ENCODE data around the gene BTBD2.

The BTBD2 gene

DNA sequence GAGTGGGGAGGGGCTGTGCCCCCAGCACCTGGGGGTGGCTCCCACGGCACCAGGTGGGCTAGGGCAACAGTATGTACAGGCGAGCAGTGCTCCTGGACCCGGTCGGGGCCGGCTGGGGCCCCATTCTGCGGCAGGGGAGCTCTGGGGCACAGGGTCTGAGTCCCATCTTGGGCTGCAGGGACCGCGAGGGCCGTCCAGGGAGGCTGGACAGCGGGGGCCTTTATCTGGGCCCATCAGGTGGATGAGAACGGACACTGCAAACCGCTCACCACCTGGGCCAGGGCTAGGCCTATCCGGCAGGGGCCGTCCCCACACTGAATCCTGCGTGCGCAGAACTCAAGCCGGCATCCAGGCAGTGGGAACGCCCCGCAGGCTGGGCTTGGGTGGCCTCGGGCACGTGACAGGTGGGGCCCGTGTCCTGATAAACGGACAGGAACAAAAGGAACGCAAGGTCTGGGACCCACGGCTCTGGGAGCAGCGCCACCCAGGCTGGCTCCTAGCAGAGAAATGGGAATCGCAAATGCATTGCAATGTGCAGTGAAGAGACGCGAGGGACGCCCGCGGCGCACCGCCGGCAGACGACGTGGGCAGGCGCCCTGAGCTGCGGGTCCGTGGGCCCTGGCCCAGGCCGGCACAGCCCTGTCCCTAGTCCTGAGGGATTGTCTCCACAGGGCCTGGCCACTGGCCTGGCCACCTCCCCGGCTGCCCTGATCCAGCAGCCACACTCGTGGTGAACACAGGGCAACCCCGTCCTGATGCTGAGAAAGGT is 29.7 kb downstream of the BTBD2 start:
- no peak for DNase-seq (ENCODE audit: low spot score)

- no peak for DNase-seq (ENCODE audit: low spot score)
These were observed 31.2 kb downstream of the BTBD2 start for GRCh38 chr19:1984357-1984756.

DNA sequence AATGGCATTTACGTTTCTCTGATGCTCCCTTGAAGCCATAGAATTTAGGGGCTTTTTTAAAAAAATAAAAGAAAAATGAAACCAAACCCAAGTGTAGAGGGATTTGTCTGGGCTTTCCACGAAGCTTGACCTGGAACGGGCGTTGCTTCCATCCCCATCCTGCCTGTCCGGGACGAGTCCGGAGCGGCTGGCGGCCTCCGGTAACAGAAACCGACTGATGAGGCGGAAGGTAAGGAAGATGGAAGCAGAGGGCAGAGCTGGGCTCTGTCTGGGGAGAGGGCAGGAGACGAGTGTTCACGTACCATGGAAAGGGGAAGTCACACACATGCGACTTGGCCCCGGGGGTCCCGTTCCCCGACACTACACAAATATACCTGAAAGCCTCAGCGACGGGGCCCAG is 34.3 kb downstream of the BTBD2 start:
- DNase-seq (ENCODE audit: low spot score): no peak

GRCh38 chr19:1980809-1981181 is 34.7 kb downstream of the BTBD2 start:
- no peak for DNase-seq (ENCODE audit: low spot score)

DNA sequence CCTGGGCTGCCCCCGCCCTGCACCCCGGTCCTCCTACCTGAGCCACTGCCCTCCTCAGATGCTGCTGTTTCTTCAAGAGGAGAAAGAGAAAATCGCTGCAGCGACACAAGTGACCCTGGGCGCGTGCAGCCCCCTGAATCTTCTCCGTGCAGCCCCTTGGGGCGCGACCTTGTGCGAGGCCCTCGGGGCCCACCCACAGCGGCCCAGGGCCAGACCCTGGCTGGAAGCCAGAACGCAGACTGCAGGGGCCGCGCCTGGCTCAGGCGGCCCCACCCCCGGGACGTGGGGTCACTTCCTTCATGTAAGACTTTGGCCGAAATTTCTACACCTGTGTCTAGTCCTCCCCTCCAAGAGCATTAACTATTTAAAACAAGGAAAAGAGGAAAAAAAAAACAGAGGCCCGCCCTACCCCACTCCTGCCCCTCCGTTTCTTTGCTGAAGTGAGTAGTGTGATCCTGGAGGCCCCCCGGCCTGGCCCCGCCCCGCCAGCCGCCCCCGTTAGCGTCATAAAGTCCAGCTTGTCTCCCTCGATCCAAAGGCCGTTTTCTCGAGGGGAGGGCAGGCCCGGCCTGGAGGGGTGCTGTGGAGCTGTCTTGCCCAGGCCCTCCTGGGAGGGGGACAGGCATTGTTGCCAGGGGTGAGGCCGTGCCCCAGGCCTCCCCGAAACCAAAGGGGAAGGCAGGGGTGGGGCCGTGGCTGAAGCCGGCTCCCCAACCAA is 35.3 kb downstream of the BTBD2 start:
- DNase-seq (ENCODE audit: low spot score): no peak

DNA sequence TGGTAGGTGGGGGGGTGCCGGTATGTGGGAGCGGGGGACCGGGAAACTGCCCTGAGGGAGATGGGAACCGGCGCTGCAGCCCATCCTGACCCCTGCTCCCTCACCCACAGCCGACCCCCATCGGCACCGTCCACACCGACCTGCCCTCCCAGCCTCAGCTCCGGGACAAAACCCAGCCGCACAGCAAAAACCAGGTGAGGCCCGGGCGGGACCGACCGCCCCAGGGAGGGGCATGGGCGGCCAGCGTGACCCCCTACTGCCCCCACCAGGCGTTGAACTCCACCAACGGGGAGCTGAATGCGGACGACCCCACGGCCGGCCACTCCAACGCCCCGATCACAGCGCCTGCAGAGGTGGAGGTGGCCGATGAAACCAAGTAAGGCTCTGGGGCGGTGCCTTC is 35.9 kb downstream of the BTBD2 start:
- no peak for DNase-seq (ENCODE audit: low spot score)

DNA sequence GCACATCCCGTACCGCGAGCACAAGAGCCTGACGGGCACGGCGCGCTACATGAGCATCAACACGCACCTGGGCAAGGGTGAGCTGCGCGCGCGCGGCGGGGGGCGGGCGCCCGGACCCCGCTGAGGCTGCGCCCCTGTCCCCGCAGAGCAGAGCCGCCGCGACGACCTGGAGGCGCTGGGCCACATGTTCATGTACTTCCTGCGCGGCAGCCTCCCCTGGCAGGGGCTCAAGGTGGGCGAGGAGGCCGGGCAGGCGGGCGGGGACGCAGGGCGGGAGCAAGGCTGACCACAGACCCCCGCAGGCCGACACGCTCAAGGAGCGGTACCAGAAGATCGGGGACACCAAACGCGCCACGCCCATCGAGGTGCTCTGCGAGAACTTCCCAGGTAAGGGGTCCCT is 36.5 kb downstream of the BTBD2 start:
- no peak for DNase-seq (ENCODE audit: low spot score)

DNA sequence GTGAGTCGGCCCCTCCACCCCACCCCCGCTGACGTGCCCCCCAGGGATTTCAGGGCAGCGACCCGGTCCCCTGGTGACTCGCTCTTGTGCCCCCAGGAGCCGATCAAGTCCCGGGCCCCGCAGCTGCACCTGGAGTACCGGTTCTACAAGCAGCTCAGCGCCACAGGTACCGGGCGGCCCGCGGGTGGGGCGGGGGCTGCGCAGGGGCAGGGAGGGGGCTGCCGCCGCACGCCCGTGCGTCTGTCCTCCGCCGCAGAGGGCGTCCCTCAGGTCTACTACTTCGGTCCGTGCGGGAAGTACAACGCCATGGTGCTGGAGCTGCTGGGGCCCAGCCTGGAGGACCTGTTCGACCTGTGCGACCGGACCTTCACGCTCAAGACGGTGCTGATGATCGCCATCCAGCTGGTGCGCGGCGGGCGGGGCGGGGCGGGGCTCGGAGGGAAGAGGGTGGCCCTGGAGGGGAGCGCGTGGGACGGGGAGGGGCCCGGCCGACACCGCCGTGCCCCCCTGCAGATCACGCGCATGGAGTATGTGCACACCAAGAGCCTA is 37.1 kb downstream of the BTBD2 start:
- DNase-seq (ENCODE audit: low spot score): no peak

DNA sequence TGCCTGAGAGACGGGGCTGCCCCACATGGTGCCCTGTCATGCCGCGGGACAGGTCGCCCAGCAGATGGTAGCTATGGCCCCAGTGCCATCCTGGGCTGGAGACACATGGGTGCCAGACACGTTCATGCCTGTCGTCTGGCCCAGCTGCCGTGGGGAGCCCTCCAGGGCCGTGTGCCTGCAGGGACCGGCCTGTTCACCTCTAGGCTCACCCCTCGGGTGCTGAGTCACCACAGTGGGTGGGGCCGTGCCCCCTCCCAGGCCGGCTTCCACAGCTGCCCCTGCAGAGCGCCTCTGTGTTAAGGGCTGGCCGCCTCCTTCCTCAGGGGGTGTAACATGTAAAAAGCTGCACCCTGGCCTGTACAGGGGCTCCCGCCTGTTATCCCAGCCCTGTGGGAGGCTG is 38.4 kb downstream of the BTBD2 start:
- no peak for DNase-seq (ENCODE audit: low spot score)

DNA sequence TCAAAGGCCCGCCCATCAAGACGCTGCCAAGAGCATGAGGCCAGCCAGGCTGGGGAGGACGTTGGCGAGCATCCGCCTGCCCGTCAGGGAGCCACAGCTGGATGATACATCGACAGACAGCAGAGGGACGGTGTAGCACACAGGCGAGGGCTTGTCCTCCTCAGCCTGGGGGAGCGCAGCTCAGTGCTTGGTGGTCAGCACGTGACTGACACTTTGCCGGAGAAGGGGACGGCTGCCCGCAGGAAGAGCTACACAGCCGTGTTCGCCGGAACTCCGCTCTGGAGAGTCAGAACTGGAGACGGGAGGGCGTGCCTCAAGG is 40.4 kb downstream of the BTBD2 start:
- DNase-seq (ENCODE audit: low spot score): peak; percentile 57

DNA sequence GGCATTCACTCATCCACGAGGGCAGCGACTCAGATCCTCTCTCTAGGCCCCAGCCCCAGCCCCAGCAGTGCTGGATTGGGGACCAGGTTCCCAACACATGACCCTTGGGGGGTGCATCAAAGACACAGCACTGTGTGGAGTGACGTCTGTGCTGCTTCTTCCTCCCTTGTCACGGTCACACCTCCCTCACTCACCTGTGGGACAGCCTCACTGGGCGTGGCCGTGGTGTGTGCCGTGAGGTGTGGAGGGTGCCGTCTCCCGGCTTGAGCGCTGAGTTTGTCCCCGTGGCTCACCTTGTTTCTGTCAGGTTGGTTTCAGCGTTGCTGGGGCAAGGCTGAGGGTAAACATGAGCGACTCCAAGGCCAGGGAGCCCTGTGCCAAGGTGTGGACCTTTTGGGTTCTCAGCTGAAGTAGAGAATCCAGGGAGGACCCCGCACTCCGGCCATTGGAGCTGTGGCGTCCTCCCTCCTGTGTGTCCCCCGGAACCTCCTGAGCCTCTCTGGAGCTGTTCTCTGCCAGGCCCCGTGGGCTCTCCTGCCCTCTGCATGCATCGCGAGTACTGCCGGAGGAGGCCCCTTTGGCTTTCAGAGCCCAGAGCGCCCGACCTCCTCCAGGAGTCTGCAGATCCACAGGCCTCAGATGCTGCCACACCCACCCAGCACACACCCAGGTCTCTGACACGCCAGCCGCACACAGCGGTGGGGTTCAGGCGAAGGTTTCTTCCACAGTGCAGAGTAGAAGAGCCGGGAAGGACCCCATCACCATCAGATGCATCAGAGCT is 40.9 kb downstream of the BTBD2 start:
- DNase-seq (ENCODE audit: low spot score): no peak

GRCh38 chr19:1970806-1971502 is 44.6 kb downstream of the BTBD2 start:
- no peak for DNase-seq (ENCODE audit: low spot score)

GRCh38 chr19:1970003-1970805 is 45.3 kb downstream of the BTBD2 start:
- DNase-seq (ENCODE audit: low spot score): no peak

- no peak for DNase-seq (ENCODE audit: low spot score)
These were observed 46.1 kb downstream of the BTBD2 start for GRCh38 chr19:1969176-1970002.

DNA sequence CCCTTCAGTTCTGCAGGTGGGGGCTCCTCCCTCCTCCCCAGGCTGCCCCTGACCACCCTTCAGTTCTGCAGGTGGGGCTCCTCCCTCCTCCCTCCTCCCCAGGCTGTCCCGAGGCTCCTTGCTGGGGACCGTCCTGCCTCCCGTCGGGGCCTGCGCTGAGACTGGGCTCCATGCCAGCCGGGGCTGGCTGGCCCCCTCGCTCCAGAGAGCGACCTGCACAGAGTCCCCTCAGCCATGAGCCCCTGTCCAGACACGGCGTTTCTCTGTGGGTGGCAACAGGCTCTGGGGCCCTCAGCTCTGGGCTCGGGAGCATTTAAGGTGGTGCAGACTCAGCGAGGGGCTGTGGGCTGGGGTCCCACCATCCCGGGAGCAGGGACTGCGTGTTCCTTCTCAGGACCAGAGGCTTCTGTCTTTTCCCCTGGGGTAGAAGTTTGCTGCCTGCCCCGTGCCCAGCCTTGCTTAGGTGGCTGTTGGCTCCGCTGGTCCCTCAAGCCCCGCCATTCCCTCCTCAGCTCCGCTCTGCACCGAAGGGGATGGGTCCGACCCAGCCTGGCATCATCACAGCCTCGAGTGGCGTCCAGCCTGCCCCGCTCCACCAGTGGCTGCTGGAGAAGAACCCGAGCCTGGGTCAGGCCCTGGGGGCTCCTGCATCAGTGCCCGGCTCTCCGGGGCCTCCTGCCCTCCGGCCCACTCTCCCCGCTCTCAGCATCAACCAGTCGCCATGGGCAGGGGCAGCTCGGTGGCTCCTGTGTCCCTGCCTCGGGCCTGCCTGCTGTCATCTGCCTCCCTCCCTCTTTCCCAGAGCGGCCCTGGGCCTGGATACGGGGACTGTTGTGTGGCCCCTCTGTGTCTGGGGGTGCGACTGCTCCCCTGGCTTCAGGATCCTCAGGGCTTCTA is 47.0 kb downstream of the BTBD2 start:
- DNase-seq (ENCODE audit: low spot score): no peak

GRCh38 chr19:1967087-1967608 is 48.4 kb downstream of the BTBD2 start:
- no peak for DNase-seq (ENCODE audit: low spot score)

DNA sequence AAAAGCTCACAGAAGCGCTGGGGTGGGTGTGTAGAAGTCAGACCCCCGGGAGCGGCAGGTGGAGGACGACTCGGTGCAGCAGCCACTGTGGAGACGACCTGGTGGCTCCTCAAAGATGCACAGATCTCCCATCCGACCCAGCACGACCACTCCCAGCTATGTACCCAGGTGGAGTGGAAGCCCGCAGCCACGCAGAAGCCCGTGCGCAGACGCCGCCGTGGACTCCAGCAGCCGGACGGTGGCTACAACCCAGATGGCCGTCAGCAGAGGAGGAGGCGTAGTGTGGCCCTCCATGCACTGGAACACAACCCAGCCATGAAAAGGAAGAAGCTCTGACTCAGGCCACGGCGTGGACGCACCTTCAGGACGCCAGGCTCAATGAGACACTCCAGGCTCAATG is 52.8 kb downstream of the BTBD2 start:
- no peak for DNase-seq (ENCODE audit: low spot score)

GRCh38 chr19:1961000-1961883 is 54.3 kb downstream of the BTBD2 start:
- DNase-seq (ENCODE audit: low spot score): no peak

Measured in globus pallidus (tissue), 1 donor.